ENCODE measurements around the gene MRPS31. TPM values are rescaled to one million over a fixed set of nuclear protein-coding genes. Genes with fewer than 3 reads are reported as not detected.

MRPS31 gene
- total and polyA plus RNA-seq, 10 of the 15 experiments (the other 5 are each of a cell fraction or from before 2014, with no cell fraction given) = 20.3 to 60.9 (median 43.1) TPM

- TF ChIP-seq NBN (IDR thresholded peaks at IDR 0.05) (peak; percentile 95), ASH2L (IDR thresholded peaks at IDR 0.05; ENCODE audit: borderline replicate concordance, low read depth) (0 out of 2 replicates have a peak, but pooled peaks have one; percentile 64), CTCF (IDR thresholded peaks at IDR 0.05 in 2 of 3, conservative IDR thresholded peaks at IDR 0.05 in 1 of 3; ENCODE audit: control insufficient read depth in 2 of 3, extremely low read depth in 1 of 3, insufficient read depth in 1 of 3, low read depth in 3 of 3, low read length in 3 of 3) (0 out of 6 replicates have a peak, but pooled peaks of 1 of the 3 experiments have one; percentile 1), TCF3 (IDR thresholded peaks at IDR 0.05; ENCODE audit: borderline replicate concordance, insufficient read depth, low read depth, low read length) (0 out of 2 replicates have a peak, but pooled peaks have one; percentile 36), ATF2 (IDR thresholded peaks at IDR 0.05; ENCODE audit: low read length) (peak; percentile 65; the same call in 1 of the 2 replicates), SIX5 (IDR thresholded peaks at IDR 0.05; ENCODE audit: low read depth, low read length, severe bottlenecking) (peak; percentile 78), RFX5 (IDR thresholded peaks at IDR 0.05; ENCODE audit: low read depth, low read length) (no peak; the same call in 1 of the 2 replicates), STAT3 (IDR thresholded peaks at IDR 0.05; ENCODE audit: low read depth, low read length) (no peak), TARDBP (IDR thresholded peaks at IDR 0.05; ENCODE audit: borderline replicate concordance) (peak; percentile 94), NFIC (IDR thresholded peaks at IDR 0.05; ENCODE audit: low read depth, low read length) (0 out of 2 replicates have a peak, but pooled peaks have one; percentile 5), LARP7 (IDR thresholded peaks at IDR 0.05) (peak; percentile 85), CHD1 (IDR thresholded peaks at IDR 0.05; ENCODE audit: low read depth, low read length) (no peak), BMI1 (IDR thresholded peaks at IDR 0.05; ENCODE audit: borderline replicate concordance) (no peak), PML (IDR thresholded peaks at IDR 0.05; ENCODE audit: low read length) (peak; percentile 94), ZNF274 (IDR thresholded peaks at IDR 0.05; ENCODE audit: insufficient read depth, insufficient read length) (no peak), CBX5 (IDR thresholded peaks at IDR 0.05; ENCODE audit: low read depth) (peak; percentile 98), ELK1 (IDR thresholded peaks at IDR 0.05; ENCODE audit: low read depth, low read length) (peak; percentile 95), EZH2 (IDR thresholded peaks at IDR 0.05; ENCODE audit: borderline replicate concordance, control insufficient read depth, low read depth, low read length) (no peak), NFYB (IDR thresholded peaks at IDR 0.05; ENCODE audit: insufficient read depth, low read depth, low read length) (no peak)
- TF ChIP-seq, protein P1, sequence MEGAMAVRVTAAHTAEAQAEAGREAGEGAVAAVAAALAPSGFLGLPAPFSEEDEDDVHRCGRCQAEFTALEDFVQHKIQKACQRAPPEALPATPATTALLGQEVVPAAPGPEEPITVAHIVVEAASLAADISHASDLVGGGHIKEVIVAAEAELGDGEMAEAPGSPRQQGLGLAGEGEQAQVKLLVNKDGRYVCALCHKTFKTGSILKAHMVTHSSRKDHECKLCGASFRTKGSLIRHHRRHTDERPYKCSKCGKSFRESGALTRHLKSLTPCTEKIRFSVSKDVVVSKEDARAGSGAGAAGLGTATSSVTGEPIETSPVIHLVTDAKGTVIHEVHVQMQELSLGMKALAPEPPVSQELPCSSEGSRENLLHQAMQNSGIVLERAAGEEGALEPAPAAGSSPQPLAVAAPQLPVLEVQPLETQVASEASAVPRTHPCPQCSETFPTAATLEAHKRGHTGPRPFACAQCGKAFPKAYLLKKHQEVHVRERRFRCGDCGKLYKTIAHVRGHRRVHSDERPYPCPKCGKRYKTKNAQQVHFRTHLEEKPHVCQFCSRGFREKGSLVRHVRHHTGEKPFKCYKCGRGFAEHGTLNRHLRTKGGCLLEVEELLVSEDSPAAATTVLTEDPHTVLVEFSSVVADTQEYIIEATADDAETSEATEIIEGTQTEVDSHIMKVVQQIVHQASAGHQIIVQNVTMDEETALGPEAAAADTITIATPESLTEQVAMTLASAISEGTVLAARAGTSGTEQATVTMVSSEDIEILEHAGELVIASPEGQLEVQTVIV (IDR thresholded peaks at IDR 0.05; ENCODE audit: borderline replicate concordance, partially characterized antibody) = peak; percentile 85
- TF ChIP-seq, protein P2, sequence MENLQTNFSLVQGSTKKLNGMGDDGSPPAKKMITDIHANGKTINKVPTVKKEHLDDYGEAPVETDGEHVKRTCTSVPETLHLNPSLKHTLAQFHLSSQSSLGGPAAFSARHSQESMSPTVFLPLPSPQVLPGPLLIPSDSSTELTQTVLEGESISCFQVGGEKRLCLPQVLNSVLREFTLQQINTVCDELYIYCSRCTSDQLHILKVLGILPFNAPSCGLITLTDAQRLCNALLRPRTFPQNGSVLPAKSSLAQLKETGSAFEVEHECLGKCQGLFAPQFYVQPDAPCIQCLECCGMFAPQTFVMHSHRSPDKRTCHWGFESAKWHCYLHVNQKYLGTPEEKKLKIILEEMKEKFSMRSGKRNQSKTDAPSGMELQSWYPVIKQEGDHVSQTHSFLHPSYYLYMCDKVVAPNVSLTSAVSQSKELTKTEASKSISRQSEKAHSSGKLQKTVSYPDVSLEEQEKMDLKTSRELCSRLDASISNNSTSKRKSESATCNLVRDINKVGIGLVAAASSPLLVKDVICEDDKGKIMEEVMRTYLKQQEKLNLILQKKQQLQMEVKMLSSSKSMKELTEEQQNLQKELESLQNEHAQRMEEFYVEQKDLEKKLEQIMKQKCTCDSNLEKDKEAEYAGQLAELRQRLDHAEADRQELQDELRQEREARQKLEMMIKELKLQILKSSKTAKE (IDR thresholded peaks at IDR 0.05; ENCODE audit: low read depth, poor library complexity, severe bottlenecking) = peak; percentile 32
These were observed at the start of gene MRPS31 (continued) for GRCh38 chr13:40770934-40771618.
